Adrenal gland (tissue), 12 donors: ENCODE data around the gene UTP15. TPM values are rescaled to one million over a fixed set of nuclear protein-coding genes. Genes with fewer than 3 reads are reported as not detected.

Source experiments
- DNase-seq, 7 donors: peaks; one replicate each; pipeline ENCODE4 v3.0.0-alpha.2; 2019 to 2020
- H3K27ac ChIP-seq, 5 donors: fragments of 200-600 bp; sonication (generic) in 4 of 5; 1 replicate in 3 of 5; 2 replicates in 2 of 5; pipeline versions ENCODE4 v1.5.1 to v1.8.0; 2016 to 2020; ENCODE audit warnings: mild to moderate bottlenecking in 1 of 5
- H3K27me3 ChIP-seq: fragments of 200-600 bp; 2 replicates; pipeline ENCODE4 v1.8.0; 2021
- H3K36me3 ChIP-seq, 2 donors: fragments of 200-600 bp; replicated peaks in 1 of 2; 1 replicate in 1 of 2; 2 replicates in 1 of 2; pipeline versions ENCODE4 v1.5.1 to v1.8.0; 2018 to 2022
- H3K4me1 ChIP-seq, 2 donors: fragments of 200-600 bp; replicated peaks in 1 of 2; 1 replicate in 1 of 2; 2 replicates in 1 of 2; pipeline versions ENCODE4 v1.5.1 to v1.8.0; 2018 to 2021
- H3K4me3 ChIP-seq, 4 donors: fragments of 200-600 bp; sonication (generic) in 3 of 4; one replicate each; pipeline ENCODE4 v1.5.1; 2016 to 2018
- H3K9me3 ChIP-seq, 3 donors: fragments of 200-600 bp; sonication (generic) in 1 of 3; replicated peaks in 1 of 3; 1 replicate in 2 of 3; 2 replicates in 1 of 3; pipeline versions ENCODE4 v1.5.1 to v1.8.0; 2016 to 2021
- CTCF ChIP-seq, 6 experiments: fragments of 450-650 bp in 4 of 6; fragments of 200-600 bp in 2 of 6; sonication (generic) in 1 of 6; IDR thresholded peaks; 1 replicate in 5 of 6; 2 replicates in 1 of 6; pipeline versions ENCODE4 v1.5.1 to v1.8.0; 2016 to 2021; ENCODE audit warnings: antibody characterized with exemption in 6 of 6, mild to moderate bottlenecking in 2 of 6, moderate library complexity in 1 of 6
- POLR2A ChIP-seq, 2 donors: fragments of 450-650 bp; IDR thresholded peaks; one replicate each; pipeline ENCODE4 v1.6.1; 2017; ENCODE audit warnings: antibody characterized with exemption in 2 of 2, mild to moderate bottlenecking in 2 of 2, moderate library complexity in 1 of 2
- WGBS, 4 donors: extraction: QIAGEN DNeasy Blood & Tissue Kit in 2 of 4; methylation state at CpG; one replicate each; pipeline versions ENCODE4 v1.1.5 to v1.1.7; 2013 to 2017; 5-methylcytosine and 5-hydroxymethylcytosine counted together
- intact Hi-C, 2 donors: fragments of 100-400 bp; cut with DNase I; formaldehyde crosslinking; loops; one replicate each; pipeline versions ENCODE4 v1.14.1 to v1.15.0; 2022 to 2023
- polyA plus RNA-seq, 3 donors: library from polyadenylated mRNA; stranded (reverse); fragments of 200-250 nt in 2 of 3; fragments of 350-450 nt in 1 of 3; fragmentation: Illumina TruSeq in 1 of 3; extraction: RNeasy Lipid Tissue Mini Kit (QIAGEN cat#74804) in 1 of 3; gene quantifications; one replicate each; pipeline ENCODE4 v1.2.3, GENCODE V29; 2013 to 2014
- total RNA-seq, 9 donors: library from RNA; depleted of rRNA in 4 of 9; stranded (reverse); fragments of >200 nt in 4 of 9; fragments of 120-200 nt in 1 of 9; fragmentation: NEBNext Ultra II Directional in 1 of 9; extraction: Animal tissue kit (Norgen Biotek cat#: 25700) in 1 of 9; gene quantifications; one replicate each; pipeline versions ENCODE4 v1.1.0 to v1.2.4, GENCODE V29; 2013 to 2023
- donor health status: healthy with polysubstance abuse.
- donor health status: Bipolar disorder and iron deficiency.
- donor health status: DM: yes; HTN: yes; CAD: no.
- donor health status: DM: no; HTN: no; CAD: no.
- donor health status: DM: no; HTN: no; CAD: no.
- donor health status: DM: yes; HTN: yes; CAD: no.

UTP15 gene
- total and polyA plus RNA-seq, 12 donors, result 4.2 to 30.2 (median 16.5) TPM

- H3K36me3 ChIP-seq, result no peaks in the 10 kb centered on the region
- WGBS, 4 donors, result 47 to 77% (median 71%) methylated on average over 1 of the region's 1 CpG
- intact Hi-C loops, result no loop called here
- H3K27me3 ChIP-seq, result no peaks in the 10 kb centered on the region
- no peak overlapping the region for H3K27ac ChIP-seq
- TF ChIP-seq POLR2A (IDR thresholded peaks at IDR 0.05) (no peak), CTCF (IDR thresholded peaks at IDR 0.05) (no peak)
- no peaks in the 10 kb centered on the region for H3K9me3 ChIP-seq
- H3K4me1 ChIP-seq, result peaks cover 0 to 8% of the 10 kb centered on the region in 2 donors
- no peak overlapping the region for H3K4me3 ChIP-seq
- no peak for DNase-seq
Measured at GRCh38 chr5:73587923-73588322, 22.4 kb downstream of the UTP15 start.

GRCh38 chr5:73591102-73591695 is 25.7 kb downstream of the UTP15 start:
- Histone ChIP-seq H3K4me1 (peaks cover 0 to 8% of the 10 kb centered on the region in 2 donors), H3K4me3 (no peak overlapping the region), H3K36me3 (no peaks in the 10 kb centered on the region), H3K27me3 (no peaks in the 10 kb centered on the region), H3K9me3 (no peaks in the 10 kb centered on the region), H3K27ac (no peak overlapping the region)
- peak; percentile 32 to 80 (median 72) for DNase-seq
- intact Hi-C loops, result loop anchor here (2.0 to 5.0 kb wide), 2 partner anchors 201 to 202 kb away; no protein-coding TSS in a partner anchor
- WGBS, 4 donors, result 49 to 58% (median 58%) methylated on average over 4 of the region's 4 CpGs
- TF ChIP-seq CTCF (IDR thresholded peaks at IDR 0.05) (peak; percentile 91 to 95 (median 93)), POLR2A (IDR thresholded peaks at IDR 0.05) (no peak)

GRCh38 chr5:73591698-73592501 is 26.4 kb downstream of the UTP15 start:
- 51 to 66% (median 62%) methylated on average over 4 of the region's 4 CpGs for WGBS, 4 donors
- H3K27ac ChIP-seq, result no peak overlapping the region
- no peak overlapping the region for H3K4me3 ChIP-seq
- peaks cover 0 to 8% of the 10 kb centered on the region in 2 donors for H3K4me1 ChIP-seq
- intact Hi-C loops, result loop anchor here (2.0 to 5.0 kb wide), 2 partner anchors 200 to 201 kb away; no protein-coding TSS in a partner anchor
- TF ChIP-seq CTCF (IDR thresholded peaks at IDR 0.05) (no peak), POLR2A (IDR thresholded peaks at IDR 0.05) (no peak)
- no peaks in the 10 kb centered on the region for H3K9me3 ChIP-seq
- DNase-seq, result peak in 1 of 7 donors; percentile 60
- no peaks in the 10 kb centered on the region for H3K36me3 ChIP-seq
- H3K27me3 ChIP-seq, result no peaks in the 10 kb centered on the region

GRCh38 chr5:73592551-73592950 is 27.0 kb downstream of the UTP15 start:
- H3K4me1 ChIP-seq, result peaks cover 0 to 8% of the 10 kb centered on the region in 2 donors
- H3K36me3 ChIP-seq, result no peaks in the 10 kb centered on the region
- H3K4me3 ChIP-seq, result no peak overlapping the region
- H3K27me3 ChIP-seq, result no peaks in the 10 kb centered on the region
- no peaks in the 10 kb centered on the region for H3K9me3 ChIP-seq
- no peak for DNase-seq
- intact Hi-C loops, result loop anchor here in 1 of 2 donors (5.0 kb wide), 1 partner anchor 200 kb away; no protein-coding TSS in a partner anchor
- no peak overlapping the region for H3K27ac ChIP-seq
- WGBS, 4 donors, result 72 to 84% (median 78%) methylated on average over 1 of the region's 1 CpG
- TF ChIP-seq POLR2A (IDR thresholded peaks at IDR 0.05) (no peak), CTCF (IDR thresholded peaks at IDR 0.05) (no peak)
